ENCODE measurements around the gene HTN1. TPM values are rescaled to one million over a fixed set of nuclear protein-coding genes. Genes with fewer than 3 reads are reported as not detected.
"Not testable (repeated sequence)": the region's sequence is repeated elsewhere in the genome, so short reads cannot be mapped to it uniquely, and the experiment has no call there.

Gene HTN1
- total RNA-seq = not detected in 2 replicates

- H3K4me1 Mint-ChIP-seq; DNase-seq; H3K36me3 Mint-ChIP-seq (ENCODE audit: low read depth); H3K27ac Mint-ChIP-seq; H3K4me3 Mint-ChIP-seq; H3K27me3 Mint-ChIP-seq; intact Hi-C loops (cut with micrococcal nuclease); H3K9me3 Mint-ChIP-seq: not testable (repeated sequence)
These were observed at the start of gene HTN1 for GRCh38 chr4:70050138-70050537. HTN1 (plus strand) TSS chr4:70050438; CDS start chr4:70053077, 2,639 bp downstream.

- no peak overlapping the region for H3K4me3 Mint-ChIP-seq
- H3K9me3 Mint-ChIP-seq = no peaks in the 10 kb centered on the region
- intact Hi-C loops (cut with micrococcal nuclease) = no loop called here
These were observed 49.5 kb upstream of the HTN1 start for GRCh38 chr4:70000711-70001110.

GRCh38 chr4:70002507-70002906, 47.7 kb upstream of the HTN1 start:
- DNase-seq = no peak
- Mint-ChIP-seq H3K27ac (no peak overlapping the region), H3K36me3 (ENCODE audit: low read depth) (no peaks in the 10 kb centered on the region), H3K27me3 (no peaks in the 10 kb centered on the region), H3K9me3 (no peaks in the 10 kb centered on the region), H3K4me1 (no peaks in the 10 kb centered on the region), H3K4me3 (no peak overlapping the region)
- intact Hi-C loops (cut with micrococcal nuclease) = no loop called here

More at GRCh38 chr4:70000711-70001110, 49.5 kb upstream of the HTN1 start:
- Mint-ChIP-seq H3K27ac (no peak overlapping the region), H3K27me3 (no peaks in the 10 kb centered on the region), H3K4me1 (no peaks in the 10 kb centered on the region), H3K36me3 (ENCODE audit: low read depth) (no peaks in the 10 kb centered on the region)
- no peak for DNase-seq

- DNase-seq = no peak
- no peaks in the 10 kb centered on the region for H3K27me3 Mint-ChIP-seq
- no peaks in the 10 kb centered on the region for H3K9me3 Mint-ChIP-seq
- H3K27ac Mint-ChIP-seq = no peak overlapping the region
- no peaks in the 10 kb centered on the region for H3K4me1 Mint-ChIP-seq
- H3K36me3 Mint-ChIP-seq (ENCODE audit: low read depth) = no peaks in the 10 kb centered on the region
- H3K4me3 Mint-ChIP-seq = no peak overlapping the region
- intact Hi-C loops (cut with micrococcal nuclease) = no loop called here
These were observed 41.5 kb upstream of the HTN1 start for GRCh38 chr4:70008771-70009170.

- H3K4me1 Mint-ChIP-seq; H3K36me3 Mint-ChIP-seq (ENCODE audit: low read depth); H3K27ac Mint-ChIP-seq; H3K4me3 Mint-ChIP-seq; DNase-seq; H3K27me3 Mint-ChIP-seq; intact Hi-C loops (cut with micrococcal nuclease); H3K9me3 Mint-ChIP-seq: not testable (repeated sequence)
These were observed 31.2 kb upstream of the HTN1 start for GRCh38 chr4:70019006-70019405.

GRCh38 chr4:70023218-70023617, 27.0 kb upstream of the HTN1 start:
- Mint-ChIP-seq H3K27me3 (no peaks in the 10 kb centered on the region), H3K4me1 (no peaks in the 10 kb centered on the region), H3K9me3 (no peaks in the 10 kb centered on the region), H3K36me3 (ENCODE audit: low read depth) (no peaks in the 10 kb centered on the region), H3K27ac (no peak overlapping the region), H3K4me3 (no peak overlapping the region)
- no peak for DNase-seq
- intact Hi-C loops (cut with micrococcal nuclease) = no loop called here

GRCh38 chr4:70027011-70027410, 23.2 kb upstream of the HTN1 start:
- intact Hi-C loops (cut with micrococcal nuclease) = no loop called here
- Mint-ChIP-seq H3K36me3 (ENCODE audit: low read depth) (no peaks in the 10 kb centered on the region), H3K4me1 (no peaks in the 10 kb centered on the region), H3K27me3 (no peaks in the 10 kb centered on the region), H3K27ac (no peak overlapping the region), H3K4me3 (no peak overlapping the region), H3K9me3 (no peaks in the 10 kb centered on the region)
- DNase-seq = no peak

- H3K4me1 Mint-ChIP-seq; H3K27me3 Mint-ChIP-seq; H3K36me3 Mint-ChIP-seq (ENCODE audit: low read depth); DNase-seq; H3K27ac Mint-ChIP-seq; H3K4me3 Mint-ChIP-seq; intact Hi-C loops (cut with micrococcal nuclease); H3K9me3 Mint-ChIP-seq: not testable (repeated sequence)
These were observed 22.1 kb upstream of the HTN1 start, which contains the start of gene HTN3 for GRCh38 chr4:70028159-70028558. HTN3 (plus strand) TSS chr4:70028459; CDS start chr4:70030741, 2,282 bp downstream.

GRCh38 chr4:70037559-70037958, 12.7 kb upstream of the HTN1 start:
- H3K27ac Mint-ChIP-seq; H3K27me3 Mint-ChIP-seq; H3K4me3 Mint-ChIP-seq; H3K4me1 Mint-ChIP-seq; DNase-seq; intact Hi-C loops (cut with micrococcal nuclease); H3K36me3 Mint-ChIP-seq (ENCODE audit: low read depth); H3K9me3 Mint-ChIP-seq: not testable (repeated sequence)

- intact Hi-C loops (cut with micrococcal nuclease); H3K9me3 Mint-ChIP-seq; H3K36me3 Mint-ChIP-seq (ENCODE audit: low read depth); H3K27ac Mint-ChIP-seq; DNase-seq; H3K4me3 Mint-ChIP-seq; H3K27me3 Mint-ChIP-seq; H3K4me1 Mint-ChIP-seq: not testable (repeated sequence)
These were observed 10.3 kb upstream of the HTN1 start for GRCh38 chr4:70039928-70040327.

- intact Hi-C loops (cut with micrococcal nuclease) = no loop called here
- no peak for DNase-seq
- no peak overlapping the region for H3K4me3 Mint-ChIP-seq
- no peak overlapping the region for H3K27ac Mint-ChIP-seq
- no peaks in the 10 kb centered on the region for H3K36me3 Mint-ChIP-seq (ENCODE audit: low read depth)
- no peaks in the 10 kb centered on the region for H3K4me1 Mint-ChIP-seq
- no peaks in the 10 kb centered on the region for H3K27me3 Mint-ChIP-seq
- H3K9me3 Mint-ChIP-seq = peaks cover 4% of the 10 kb centered on the region
These were observed 8.5 kb upstream of the HTN1 start for GRCh38 chr4:70041652-70042286.

GRCh38 chr4:70056534-70056933, 6.3 kb downstream of the HTN1 start:
- H3K27me3 Mint-ChIP-seq = not testable (repeated sequence)

GRCh38 chr4:70057651-70058050, 7.4 kb downstream of the HTN1 start:
- no peak for DNase-seq
- no peaks in the 10 kb centered on the region for H3K4me1 Mint-ChIP-seq
- no peaks in the 10 kb centered on the region for H3K27me3 Mint-ChIP-seq
- no peak overlapping the region for H3K4me3 Mint-ChIP-seq
- intact Hi-C loops (cut with micrococcal nuclease) = no loop called here
- no peaks in the 10 kb centered on the region for H3K36me3 Mint-ChIP-seq (ENCODE audit: low read depth)
- no peak overlapping the region for H3K27ac Mint-ChIP-seq
- H3K9me3 Mint-ChIP-seq = no peaks in the 10 kb centered on the region

More at GRCh38 chr4:70056534-70056933, 6.3 kb downstream of the HTN1 start:
- H3K9me3 Mint-ChIP-seq; H3K4me3 Mint-ChIP-seq; H3K27ac Mint-ChIP-seq; intact Hi-C loops (cut with micrococcal nuclease); H3K36me3 Mint-ChIP-seq (ENCODE audit: low read depth); DNase-seq; H3K4me1 Mint-ChIP-seq: not testable (repeated sequence)

- Mint-ChIP-seq H3K4me1 (no peaks in the 10 kb centered on the region), H3K27ac (no peak overlapping the region), H3K36me3 (ENCODE audit: low read depth) (no peaks in the 10 kb centered on the region), H3K4me3 (no peak overlapping the region), H3K27me3 (no peaks in the 10 kb centered on the region), H3K9me3 (no peaks in the 10 kb centered on the region)
- intact Hi-C loops (cut with micrococcal nuclease) = no loop called here
- DNase-seq = no peak
These were observed 8.9 kb downstream of the HTN1 start for GRCh38 chr4:70059149-70059548.

- intact Hi-C loops (cut with micrococcal nuclease) = no loop called here
- no peak overlapping the region for H3K4me3 Mint-ChIP-seq
These were observed 11.8 kb downstream of the HTN1 start for GRCh38 chr4:70062000-70062399.

More at GRCh38 chr4:70062000-70062399, 11.8 kb downstream of the HTN1 start:
- Mint-ChIP-seq H3K4me1 (no peaks in the 10 kb centered on the region), H3K27me3 (no peaks in the 10 kb centered on the region), H3K9me3 (no peaks in the 10 kb centered on the region), H3K36me3 (ENCODE audit: low read depth) (no peaks in the 10 kb centered on the region), H3K27ac (no peak overlapping the region)
- DNase-seq = no peak
